ENCODE measurements around the gene SCYGR8. TPM values are rescaled to one million over a fixed set of nuclear protein-coding genes. Genes with fewer than 3 reads are reported as not detected.
"Not testable (repeated sequence)": the region's sequence is repeated elsewhere in the genome, so short reads cannot be mapped to it uniquely, and the experiment has no call there.

Gene SCYGR8, protein sequence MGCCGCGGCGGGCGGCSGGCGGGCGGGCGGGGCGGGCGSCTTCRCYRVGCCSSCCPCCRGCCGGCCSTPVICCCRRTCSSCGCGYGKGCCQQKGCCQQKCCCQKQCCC
- not detected for total RNA-seq

GRCh38 chr2:227745594-227745993, at the start of gene SCYGR8:
Gene SCYGR8 (plus strand): TSS chr2:227745894. CDS start chr2:227745894, 0 bp downstream.
- no peak for DNase-seq (ENCODE audit: low read depth in 2 of 3, low spot score in 2 of 3)

DNA sequence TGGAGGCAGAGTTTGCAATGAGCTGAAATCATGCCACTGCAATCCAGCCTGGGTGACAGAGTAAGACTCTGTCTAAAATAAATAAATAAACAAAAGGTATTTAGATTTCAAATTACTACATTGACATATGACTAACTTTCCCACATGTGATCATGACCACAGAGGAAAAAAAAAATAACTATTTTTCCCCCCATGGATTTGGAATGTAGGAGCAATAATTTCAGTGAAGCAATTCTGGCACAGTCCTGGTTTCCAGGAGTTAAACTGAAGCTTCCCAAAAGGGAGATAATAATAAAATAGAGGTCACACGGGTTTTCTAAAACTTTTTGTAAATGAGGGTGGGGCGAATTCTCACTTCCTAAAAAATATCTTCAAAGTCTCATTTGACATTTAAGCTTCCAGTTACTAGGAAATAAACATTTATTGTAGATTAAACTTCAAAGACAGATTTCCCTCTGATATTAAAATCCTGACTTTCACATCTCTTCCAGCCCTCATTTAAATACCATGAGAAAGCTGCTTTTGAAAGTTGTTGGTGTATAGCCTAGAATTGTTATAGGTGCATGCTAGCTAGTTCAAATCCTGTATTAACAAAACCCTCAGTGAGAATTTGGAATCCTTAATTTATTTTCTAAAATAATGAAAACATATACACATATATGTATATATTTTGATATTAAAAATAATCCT, 48.6 kb upstream of the SCYGR8 start:
- no peak for DNase-seq (ENCODE audit: low read depth in 2 of 3, low spot score in 2 of 3)

DNA sequence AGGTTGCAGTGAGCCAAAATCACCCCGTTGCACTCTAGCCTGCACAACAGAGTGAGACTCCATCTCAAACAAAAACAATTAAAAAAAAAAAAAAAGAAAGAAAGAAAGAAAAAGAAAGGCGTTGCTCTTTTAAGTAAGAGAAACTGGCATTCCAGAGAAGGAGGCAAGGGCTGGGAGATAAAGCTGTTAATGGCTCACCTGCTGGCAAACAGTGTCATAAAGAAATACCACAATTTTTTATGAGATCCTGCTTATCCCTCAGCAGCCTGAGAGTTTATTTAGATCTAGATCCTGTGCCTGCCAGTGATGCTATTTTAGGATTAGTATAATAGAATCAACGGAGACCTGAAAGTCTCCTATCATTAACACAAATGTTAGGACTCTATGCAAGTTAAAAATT, 44.1 kb upstream of the SCYGR8 start:
- DNase-seq (ENCODE audit: low read depth in 2 of 3, low spot score in 2 of 3) = no peak

DNA sequence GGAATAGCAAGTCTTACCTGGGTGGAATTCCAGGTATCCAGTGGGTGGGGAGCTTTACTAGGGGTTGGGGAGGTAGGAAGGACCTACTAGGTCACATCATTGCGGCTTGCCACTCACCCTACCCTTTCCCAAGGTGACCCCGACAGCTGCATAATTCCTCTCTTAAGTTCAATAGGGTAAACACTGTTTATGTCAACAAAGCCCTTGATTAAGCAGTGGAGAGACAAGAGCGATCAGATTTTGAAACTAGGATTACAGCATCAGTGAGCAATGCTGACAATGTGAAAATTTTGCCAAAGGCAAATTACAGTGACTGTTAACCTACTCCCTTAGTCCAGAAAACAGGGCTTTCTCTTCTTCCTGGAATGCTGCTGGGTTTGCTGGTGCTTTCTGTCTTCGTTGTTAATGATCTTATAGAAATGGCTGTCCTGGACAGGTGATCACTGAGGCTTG, 42.4 kb upstream of the SCYGR8 start:
- no peak for DNase-seq (ENCODE audit: low read depth in 2 of 3, low spot score in 2 of 3)

DNA sequence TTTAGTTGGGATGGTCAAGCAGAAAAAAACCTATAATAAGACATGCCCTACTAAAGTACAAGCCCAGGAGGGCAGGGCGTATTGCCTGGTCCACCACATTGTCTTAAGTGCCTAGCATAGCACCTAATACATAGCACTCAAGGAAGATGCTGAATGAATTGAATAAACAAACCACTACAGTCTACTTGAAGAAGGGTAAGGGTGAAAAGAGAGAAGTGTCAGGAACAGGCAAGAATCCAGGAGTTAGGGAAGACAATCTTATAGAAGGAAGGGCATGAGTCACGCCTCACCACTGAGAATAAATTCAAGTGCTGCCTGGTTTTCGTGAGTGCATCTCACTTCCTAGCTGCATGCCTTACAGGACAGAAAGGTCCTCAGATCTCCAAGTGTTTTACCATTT, 41.7 kb upstream of the SCYGR8 start:
- DNase-seq (ENCODE audit: low read depth in 2 of 3, low spot score in 2 of 3) = no peak

GRCh38 chr2:227706859-227707258, 38.8 kb upstream of the SCYGR8 start:
- no peak for DNase-seq (ENCODE audit: low read depth in 2 of 3, low spot score in 2 of 3)

DNA sequence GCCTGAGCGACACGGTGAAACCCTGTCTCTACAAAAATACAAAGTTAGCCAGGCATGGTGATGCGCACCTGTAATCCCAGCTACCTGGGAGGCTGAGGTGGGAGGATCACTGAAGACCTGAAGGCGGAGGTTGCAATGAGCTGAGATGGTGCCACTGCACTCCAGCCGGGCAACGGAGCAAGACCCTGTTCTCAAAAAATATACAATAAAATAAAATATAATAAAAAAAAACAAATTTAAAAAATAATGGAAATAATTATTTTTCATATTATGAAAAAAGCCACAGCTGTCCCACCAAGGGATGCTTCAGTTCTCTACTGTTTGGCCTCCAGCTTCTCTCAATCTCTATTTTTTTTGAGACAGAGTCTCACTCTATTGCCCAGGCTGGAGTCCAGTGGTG, 38.3 kb upstream of the SCYGR8 start:
- DNase-seq (ENCODE audit: low read depth in 2 of 3, low spot score in 2 of 3) = no peak

DNA sequence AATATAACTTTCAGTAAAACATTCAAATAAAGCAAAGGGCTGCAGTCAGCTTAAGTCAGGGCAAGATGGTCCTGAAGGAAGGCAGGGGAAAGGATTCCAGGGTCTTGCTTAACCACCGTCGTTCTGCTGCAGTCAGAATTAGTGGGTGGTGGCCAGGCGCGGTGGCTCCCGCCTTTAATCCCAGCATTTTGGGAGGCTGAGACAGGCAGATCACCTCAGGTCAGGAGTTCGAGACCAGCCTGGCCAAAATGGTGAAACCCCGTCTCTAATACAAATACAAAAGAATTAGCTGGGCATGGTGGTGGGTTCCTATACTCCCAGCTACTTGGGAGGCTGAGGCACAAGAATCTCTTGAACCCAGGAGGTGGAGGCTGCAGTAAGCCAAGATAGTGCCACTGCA, 34.7 kb upstream of the SCYGR8 start:
- DNase-seq (ENCODE audit: low read depth in 2 of 3, low spot score in 2 of 3) = no peak

GRCh38 chr2:227713291-227713690, 32.4 kb upstream of the SCYGR8 start:
- no peak for DNase-seq (ENCODE audit: low read depth in 2 of 3, low spot score in 2 of 3)

DNA sequence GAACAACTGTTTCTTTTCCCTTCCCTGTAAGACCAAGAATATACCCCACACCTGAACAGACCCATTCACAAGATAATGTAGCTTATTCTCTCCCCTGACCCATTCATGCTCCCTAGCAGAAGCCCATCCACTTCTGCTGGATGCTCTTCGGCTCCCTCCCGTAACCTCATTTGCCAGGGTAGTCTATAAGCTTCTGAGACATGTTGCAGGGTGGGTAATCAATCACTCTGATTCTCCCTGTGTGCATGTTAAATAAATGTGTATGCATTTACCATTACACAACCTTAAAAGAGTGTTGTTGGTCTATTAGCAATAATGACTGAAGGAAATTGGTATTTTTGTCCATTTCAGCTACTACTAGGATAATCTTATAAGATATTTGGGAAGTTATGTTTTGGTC, 29.2 kb upstream of the SCYGR8 start:
- no peak for DNase-seq (ENCODE audit: low read depth in 2 of 3, low spot score in 2 of 3)

DNA sequence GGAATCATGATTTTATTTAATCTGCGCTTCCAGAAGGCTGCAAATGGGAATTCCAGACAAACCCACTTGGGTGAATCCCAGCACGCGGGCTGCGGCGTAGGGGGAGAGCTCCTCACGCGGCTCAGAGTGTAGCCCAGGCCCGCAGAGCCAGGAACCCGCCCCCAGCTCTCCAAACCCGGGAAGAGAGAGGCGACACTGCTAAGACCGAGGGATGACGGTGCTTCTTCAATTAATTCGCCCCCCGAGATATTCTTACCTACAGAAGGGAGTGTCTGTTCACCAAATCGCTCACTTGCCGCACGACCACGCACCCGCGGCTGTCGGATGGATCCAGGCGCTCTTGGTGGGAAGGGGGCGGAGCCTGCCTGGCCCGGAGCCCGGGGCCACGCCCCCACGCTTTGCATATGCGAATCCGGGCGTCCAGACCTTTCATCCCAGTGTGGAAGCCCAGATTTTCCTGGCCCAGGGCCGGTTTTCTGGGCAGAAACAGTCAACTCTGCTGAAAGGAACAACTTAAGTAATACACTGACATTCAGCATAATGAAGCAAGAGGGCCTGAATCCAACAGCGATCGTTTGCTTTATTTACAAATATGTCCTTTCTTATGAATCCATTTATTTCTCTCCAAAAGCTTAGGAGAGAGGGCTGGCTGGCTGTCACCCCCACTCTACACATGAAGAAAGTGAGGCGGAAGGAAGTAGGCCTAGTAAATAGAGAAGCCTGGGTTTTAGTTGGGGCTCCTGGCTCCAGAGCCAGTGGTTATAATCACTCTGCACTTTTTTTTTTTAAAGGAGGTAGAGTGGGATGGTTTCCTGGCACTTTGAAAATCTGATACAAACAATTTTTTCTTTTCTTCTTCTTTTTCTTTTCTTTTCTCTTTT, 27.8 kb upstream of the SCYGR8 start, which contains the start of gene SLC19A3:
SLC19A3 (minus strand) TSS at position 342 of the 881 bp plus-strand sequence. CDS start 15,710 bp downstream, outside the sequence.
- DNase-seq (ENCODE audit: low read depth in 2 of 3, low spot score in 2 of 3) = peak in 1 of 3 donors; percentile 3

- no peak for DNase-seq (ENCODE audit: low read depth in 2 of 3, low spot score in 2 of 3)
Measured at GRCh38 chr2:227719641-227720040, 26.1 kb upstream of the SCYGR8 start.

DNA sequence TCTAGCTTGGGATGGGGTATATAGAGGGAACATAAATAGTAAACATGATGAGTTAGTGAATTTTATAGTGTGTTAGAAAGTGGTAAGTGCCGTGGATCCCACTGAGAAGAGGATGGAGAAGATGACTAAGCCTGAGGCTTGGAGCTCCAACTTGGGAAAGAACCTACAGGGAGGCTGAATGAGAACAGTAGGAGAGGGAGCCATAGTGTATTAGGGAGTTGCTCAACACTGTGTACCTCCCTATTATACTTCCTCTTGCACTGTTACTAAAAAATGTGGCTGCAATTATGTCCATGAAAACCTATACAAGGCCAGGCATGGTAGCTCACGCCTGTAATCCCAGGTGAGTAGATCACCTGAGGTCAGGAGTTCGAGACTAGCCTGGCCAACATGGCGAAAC, 25.0 kb upstream of the SCYGR8 start:
- no peak for DNase-seq (ENCODE audit: low read depth in 2 of 3, low spot score in 2 of 3)

DNA sequence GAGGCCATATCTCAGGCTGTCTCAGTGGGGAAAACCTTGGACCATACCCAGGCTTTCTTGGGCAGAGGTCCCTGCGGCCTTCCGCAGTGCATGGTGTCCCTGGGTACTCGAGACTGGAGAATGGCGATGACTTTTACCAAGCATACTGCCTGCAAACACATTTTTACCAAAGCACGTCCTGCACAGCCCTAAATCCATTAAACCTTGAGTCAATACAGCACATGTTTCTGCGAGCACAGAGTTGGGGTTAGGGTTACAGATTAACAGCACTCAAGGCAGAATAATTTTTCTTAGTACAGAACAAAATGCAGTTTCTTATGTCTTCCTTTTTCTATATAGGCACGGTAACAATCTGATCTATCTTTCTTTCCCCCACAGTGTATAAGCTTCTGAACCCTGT, 22.9 kb upstream of the SCYGR8 start:
- DNase-seq (ENCODE audit: low read depth in 2 of 3, low spot score in 2 of 3) = not testable (repeated sequence)

- DNase-seq (ENCODE audit: low read depth in 2 of 3, low spot score in 2 of 3) = no peak
Measured at GRCh38 chr2:227724394-227725039, 21.2 kb upstream of the SCYGR8 start, which contains the start of gene SCYGR6. Gene SCYGR6 (minus strand): TSS chr2:227724757. CDS start chr2:227724757, 0 bp downstream.

GRCh38 chr2:227728035-227728434, 17.7 kb upstream of the SCYGR8 start, which contains the start of gene SCYGR7:
Gene SCYGR7 (plus strand): TSS chr2:227728335. CDS start chr2:227728335, 0 bp downstream.
- DNase-seq (ENCODE audit: low read depth in 2 of 3, low spot score in 2 of 3) = no peak

DNA sequence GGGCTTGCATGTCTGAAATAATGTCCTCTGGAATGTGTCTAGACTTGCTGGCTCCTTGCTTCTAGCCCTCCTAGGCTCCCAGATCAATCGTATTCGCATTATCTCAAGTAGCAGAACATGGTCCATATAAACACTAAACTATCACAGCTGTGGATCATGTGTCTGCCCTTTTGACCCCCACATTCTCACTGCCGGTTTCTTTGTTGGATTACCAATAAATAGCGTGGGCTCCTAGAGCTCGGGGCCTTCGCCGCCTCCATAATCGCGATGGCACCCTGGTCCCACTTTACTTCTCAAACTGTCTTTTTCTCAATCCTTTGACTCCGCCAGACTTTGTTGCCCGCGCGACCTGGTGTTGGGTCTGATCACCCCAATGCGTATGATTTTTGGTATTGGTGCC, 6.3 kb upstream of the SCYGR8 start:
- no peak for DNase-seq (ENCODE audit: low read depth in 2 of 3, low spot score in 2 of 3)

- not testable (repeated sequence) for DNase-seq (ENCODE audit: low read depth in 2 of 3, low spot score in 2 of 3)
Measured at GRCh38 chr2:227740705-227741104, 5.0 kb upstream of the SCYGR8 start.

- DNase-seq (ENCODE audit: low read depth in 2 of 3, low spot score in 2 of 3) = no peak
Measured at GRCh38 chr2:227748079-227748478, 2.4 kb downstream of the SCYGR8 start.

- DNase-seq (ENCODE audit: low read depth in 2 of 3, low spot score in 2 of 3) = not testable (repeated sequence)
Measured at GRCh38 chr2:227756261-227756660, 10.6 kb downstream of the SCYGR8 start.
